Common myeloid progenitor, CD34-positive (primary cell): ENCODE results near the gene PPME1.
A peak's percentile ranks its signal among the peaks of the same experiment; 100 is the strongest.

Source experiments
- CTCF ChIA-PET: fragments of 350-600 bp; sonication (Branson Sonifier 250); formaldehyde crosslinking; loops from one replicate; lab custom pipeline; 2021; ENCODE audit warnings: antibody characterized with exemption; lab: Charles Lee
- POLR2A ChIA-PET: fragments of 350-600 bp; sonication (Branson Sonifier 250); formaldehyde crosslinking; loops from one replicate; lab custom pipeline; 2021; ENCODE audit warnings: antibody characterized with exemption; lab: Charles Lee
- DNase-seq, 3 donors: peaks; one replicate each; pipeline versions ENCODE4 v3.0.0 to v3.0.0-alpha.2; 2013
- H3K27ac ChIP-seq, 2 experiments: 1 replicate in 1 of 2; 2 replicates in 1 of 2; pipeline ENCODE4 v1.7.0; 2013; ENCODE audit warnings: inconsistent platforms in 2 of 2, low read length in 2 of 2, mild to moderate bottlenecking in 2 of 2, low read depth in 1 of 2, moderate library complexity in 1 of 2; ENCODE audit not compliant: severe bottlenecking in 2 of 2, insufficient read depth in 1 of 2, poor library complexity in 1 of 2
- H3K27me3 ChIP-seq, 5 experiments: replicated peaks in 2 of 5; 1 replicate in 3 of 5; 2 replicates in 2 of 5; pipeline versions ENCODE4 v1.6.1 to v1.7.0; 2013; ENCODE audit warnings: low read length in 4 of 5, mild to moderate bottlenecking in 2 of 5, moderate library complexity in 2 of 5, inconsistent platforms in 1 of 5; ENCODE audit not compliant: insufficient read depth in 5 of 5, control insufficient read depth in 4 of 5
- H3K36me3 ChIP-seq, 4 experiments: 1 replicate in 2 of 4; 2 replicates in 2 of 4; pipeline versions ENCODE4 v1.6.1 to v1.7.0; 2013; ENCODE audit warnings: low read length in 3 of 4, control low read depth in 1 of 4, mild to moderate bottlenecking in 1 of 4; ENCODE audit not compliant: control insufficient read depth in 4 of 4, insufficient read depth in 4 of 4
- H3K4me1 ChIP-seq, 4 experiments: 1 replicate in 3 of 4; 2 replicates in 1 of 4; pipeline versions ENCODE4 v1.6.1 to v1.7.1; 2013; ENCODE audit warnings: low read length in 3 of 4, mild to moderate bottlenecking in 3 of 4, control low read depth in 1 of 4, inconsistent platforms in 1 of 4, moderate library complexity in 1 of 4; ENCODE audit not compliant: control insufficient read depth in 4 of 4, insufficient read depth in 4 of 4; ENCODE audit errors: control extremely low read depth in 1 of 4
- H3K4me3 ChIP-seq, 7 experiments: 1 replicate in 4 of 7; 2 replicates in 3 of 7; pipeline versions ENCODE4 v1.5.1 to v1.7.0; 2013; ENCODE audit warnings: mild to moderate bottlenecking in 7 of 7, low read length in 6 of 7, moderate library complexity in 6 of 7, inconsistent platforms in 2 of 7, low read depth in 2 of 7, control low read depth in 1 of 7; ENCODE audit not compliant: insufficient read depth in 4 of 7, control insufficient read depth in 1 of 7; ENCODE audit errors: extremely low read depth in 1 of 7
- H3K9me3 ChIP-seq, 5 experiments: 1 replicate in 4 of 5; 2 replicates in 1 of 5; pipeline versions ENCODE4 v1.6.1 to v1.7.1; 2013; ENCODE audit warnings: low read length in 4 of 5, mild to moderate bottlenecking in 2 of 5, inconsistent platforms in 1 of 5, low read depth in 1 of 5, moderate library complexity in 1 of 5; ENCODE audit not compliant: control insufficient read depth in 4 of 5, insufficient read depth in 2 of 5; ENCODE audit errors: control extremely low read depth in 1 of 5
- WGBS: methylation state at CpG from one replicate; pipeline ENCODE4 v1.1.5; 2013; ENCODE audit not compliant: insufficient coverage; 5-methylcytosine and 5-hydroxymethylcytosine counted together

The PPME1 gene

DNA sequence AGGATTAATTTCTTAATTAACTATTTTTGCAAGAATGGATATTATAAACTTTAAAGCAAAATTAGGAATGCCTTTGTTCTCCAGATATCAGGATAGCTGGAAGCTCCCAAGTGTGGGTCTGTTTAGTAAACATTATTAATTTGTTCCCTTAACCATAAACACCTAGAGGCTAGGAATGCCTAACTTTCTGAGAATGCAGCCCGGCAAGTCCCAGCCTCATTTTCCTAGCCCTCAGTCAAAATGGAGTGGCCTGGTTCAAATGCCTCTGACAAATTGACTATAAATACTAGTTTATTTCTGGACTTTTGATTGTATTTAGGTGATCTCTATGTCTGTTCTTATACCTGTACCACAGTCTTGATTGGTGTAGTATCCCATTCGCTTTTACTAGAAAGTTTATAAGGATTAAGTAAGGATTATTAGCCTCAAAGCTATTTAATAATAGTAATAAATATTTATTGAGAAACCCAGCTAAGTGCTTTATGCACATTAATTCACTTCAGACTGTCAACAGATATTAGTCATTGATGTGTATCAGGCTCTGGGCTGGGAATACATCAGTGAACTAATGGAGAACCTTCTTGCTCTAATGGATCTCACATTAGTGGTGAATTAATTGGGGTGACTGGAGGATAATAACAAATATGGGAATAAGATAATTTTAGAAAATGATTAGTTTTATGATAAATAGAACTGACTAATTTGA is 25.8 kb downstream of the PPME1 start:
- Histone ChIP-seq H3K27me3 (no peaks in the 10 kb centered on the region), H3K9me3 (peaks cover 0 to 7% (median 0%) of the 10 kb centered on the region in 5 experiments), H3K4me3 (no peak overlapping the region), H3K4me1 (no peaks in the 10 kb centered on the region), H3K27ac (no peak overlapping the region), H3K36me3 (peaks cover 0 to 6% (median 0%) of the 10 kb centered on the region in 4 experiments)
- DNase-seq, result no peak
- ChIA-PET POLR2A (no interaction called here), CTCF (no interaction called here)
- no CpG with 5 or more reads among the region's 2 CpGs for WGBS

DNA sequence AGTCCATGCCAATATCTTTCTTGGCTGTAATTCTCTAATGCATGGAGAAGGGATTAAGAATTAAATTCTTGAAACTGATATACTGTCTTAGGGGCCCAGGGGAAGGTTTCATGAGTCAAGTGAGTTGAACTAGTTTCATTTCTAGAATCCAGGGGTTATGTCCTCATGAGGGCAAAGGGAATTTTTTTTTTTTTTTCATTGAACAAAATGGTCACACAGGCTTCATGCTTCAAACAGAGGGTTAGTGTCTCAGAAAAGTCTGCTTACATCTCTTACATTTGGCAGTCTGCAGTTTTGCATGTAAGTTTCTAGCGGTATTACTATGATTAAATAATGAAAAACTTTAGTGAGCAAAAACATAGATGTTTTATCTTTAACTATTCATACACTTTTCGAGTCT is 32.9 kb downstream of the PPME1 start:
- no CpG with 5 or more reads among the region's 2 CpGs for WGBS
- CTCF ChIA-PET, result no interaction called here

DNA sequence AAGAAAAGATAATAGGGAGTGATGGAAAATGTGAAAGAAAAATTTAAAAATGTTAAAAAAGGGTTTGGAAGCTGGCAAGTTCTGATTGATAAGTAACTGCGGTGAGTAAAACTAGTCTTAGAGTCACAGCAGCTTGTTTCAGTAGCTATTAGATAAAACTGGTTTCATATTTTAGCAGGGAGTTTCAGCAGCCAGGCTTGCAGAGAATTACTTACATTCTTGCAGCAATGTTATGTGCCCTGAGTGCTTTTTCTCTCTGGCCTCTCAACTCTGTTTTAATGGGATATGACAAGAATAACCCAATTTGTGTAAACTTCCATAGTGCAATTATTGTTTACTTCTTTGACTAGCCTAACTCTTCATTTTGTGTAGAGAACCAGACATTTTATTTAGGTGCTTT is 33.6 kb downstream of the PPME1 start:
- no peaks in the 10 kb centered on the region for H3K9me3 ChIP-seq
- WGBS, result 100% methylated on average over 1 of the region's 1 CpG
- no peaks in the 10 kb centered on the region for H3K27me3 ChIP-seq
- ChIA-PET CTCF (no interaction called here), POLR2A (no interaction called here)
- no peaks in the 10 kb centered on the region for H3K4me1 ChIP-seq
- no peak overlapping the region for H3K27ac ChIP-seq
- H3K36me3 ChIP-seq, result peaks cover 10 to 30% (median 16%) of the 10 kb centered on the region in 4 experiments
- no peak for DNase-seq
- no peak overlapping the region for H3K4me3 ChIP-seq

More for the DNA sequence above, 32.9 kb downstream of the PPME1 start:
- no peak for DNase-seq
- H3K27ac ChIP-seq, result no peak overlapping the region
- POLR2A ChIA-PET, result no interaction called here
- H3K9me3 ChIP-seq, result no peaks in the 10 kb centered on the region
- H3K4me1 ChIP-seq, result no peaks in the 10 kb centered on the region
- no peak overlapping the region for H3K4me3 ChIP-seq
- no peaks in the 10 kb centered on the region for H3K27me3 ChIP-seq
- H3K36me3 ChIP-seq, result peaks cover 5 to 24% (median 13%) of the 10 kb centered on the region in 4 experiments

GRCh38 chr11:74205181-74205580 is 34.1 kb downstream of the PPME1 start:
- H3K9me3 ChIP-seq, result no peaks in the 10 kb centered on the region
- peak in 1 of 3 donors; percentile 4 for DNase-seq
- H3K4me3 ChIP-seq, result no peak overlapping the region
- no CpG with 5 or more reads among the region's 1 CpG for WGBS
- H3K27me3 ChIP-seq, result no peaks in the 10 kb centered on the region
- no peaks in the 10 kb centered on the region for H3K4me1 ChIP-seq
- ChIA-PET POLR2A (no interaction called here), CTCF (no interaction called here)
- H3K27ac ChIP-seq, result no peak overlapping the region
- H3K36me3 ChIP-seq, result peaks cover 10 to 35% (median 17%) of the 10 kb centered on the region in 4 experiments

- H3K4me3 ChIP-seq, result no peak overlapping the region
- no CpG with 5 or more reads among the region's 1 CpG for WGBS
- H3K9me3 ChIP-seq, result no peaks in the 10 kb centered on the region
- no peaks in the 10 kb centered on the region for H3K27me3 ChIP-seq
- H3K27ac ChIP-seq, result no peak overlapping the region
- no peaks in the 10 kb centered on the region for H3K4me1 ChIP-seq
- ChIA-PET CTCF (no interaction called here), POLR2A (no interaction called here)
- H3K36me3 ChIP-seq, result peaks cover 10 to 42% (median 19%) of the 10 kb centered on the region in 4 experiments
- no peak for DNase-seq
Observed at GRCh38 chr11:74206746-74207145, 35.7 kb downstream of the PPME1 start.

DNA sequence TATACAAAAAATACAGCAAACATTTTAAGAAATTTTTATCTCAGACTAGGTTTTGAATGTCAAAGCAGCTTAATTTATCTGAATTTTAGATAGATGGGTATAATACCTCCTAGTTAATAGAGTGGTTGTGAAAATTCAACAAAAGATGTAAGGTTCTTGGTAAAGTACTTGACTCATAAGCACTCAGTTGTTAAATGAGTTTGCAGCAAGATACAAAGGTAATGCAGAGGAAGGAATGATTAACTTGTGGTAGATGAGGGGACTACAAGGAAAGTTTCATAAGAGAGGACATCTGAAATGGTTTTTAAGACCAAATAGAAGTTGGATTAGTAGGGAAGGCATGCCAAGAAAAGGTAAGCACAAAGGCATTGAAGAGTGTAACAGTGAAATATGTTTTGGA is 37.4 kb downstream of the PPME1 start:
- POLR2A ChIA-PET, result no interaction called here
- Histone ChIP-seq H3K4me3 (no peak overlapping the region), H3K27ac (no peak overlapping the region), H3K36me3 (peaks cover 12 to 58% (median 29%) of the 10 kb centered on the region in 4 experiments), H3K9me3 (peaks cover 0 to 13% (median 4%) of the 10 kb centered on the region in 5 experiments), H3K27me3 (no peaks in the 10 kb centered on the region), H3K4me1 (no peaks in the 10 kb centered on the region)
- DNase-seq, result no peak
- CTCF ChIA-PET, result no interaction called here

DNA sequence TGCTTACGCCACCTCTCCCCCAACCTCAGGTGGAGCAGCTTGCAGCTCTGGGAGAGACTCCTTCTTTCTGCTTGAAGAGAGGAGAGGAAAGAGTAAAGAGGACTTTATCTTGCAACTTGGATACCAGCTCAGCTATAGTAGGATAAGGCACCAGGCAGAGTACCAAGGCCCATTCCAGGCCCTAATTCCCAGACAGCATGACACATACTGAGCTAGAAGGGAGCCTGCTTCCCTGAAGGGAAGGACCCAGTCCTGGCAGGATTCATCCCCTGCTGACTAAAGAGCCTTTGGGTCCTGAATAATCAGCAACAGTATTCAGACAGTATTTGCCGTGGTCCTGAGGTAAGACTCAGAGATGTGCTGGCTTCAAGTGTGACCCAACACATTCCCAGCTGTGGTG is 41.4 kb downstream of the PPME1 start:
- DNase-seq, result no peak
- POLR2A ChIA-PET, result no interaction called here
- WGBS, result 100% methylated on average over 1 of the region's 2 CpGs
- Histone ChIP-seq H3K4me3 (no peak overlapping the region), H3K4me1 (no peaks in the 10 kb centered on the region), H3K27ac (no peak overlapping the region), H3K36me3 (peaks cover 4 to 57% (median 24%) of the 10 kb centered on the region in 4 experiments), H3K9me3 (peaks cover 0 to 24% (median 9%) of the 10 kb centered on the region in 5 experiments), H3K27me3 (no peaks in the 10 kb centered on the region)
- CTCF ChIA-PET, result no interaction called here
